HCT116 (cell line): ENCODE measurements around the gene CCDC197. TPM values are rescaled to one million over a fixed set of nuclear protein-coding genes. Genes with fewer than 3 reads are reported as not detected.

ENCODE experiments used
- ATAC-seq: fragments of 200-7000 bp; cut with Tn5 transposase; 2 replicates; pipeline ENCODE4 v1.9.1; 2020; ENCODE audit warnings: mild to moderate bottlenecking, moderate library complexity
- BruUV-seq: library from RNA; stranded (reverse); fragments of 400-500 nt; replicated peaks from 2 replicates; lab custom pipeline; 2021; lab: Mats Ljungman, UMichigan
- CTCF ChIA-PET: fragments of 300-600 bp; sonication (Branson Sonifier 250); formaldehyde crosslinking; loops from one replicate; lab custom pipeline; 2021; ENCODE audit warnings: antibody characterized with exemption; lab: Charles Lee
- POLR2A ChIA-PET: fragments of 300-600, 350-600 bp; sonication (Branson Sonifier 250); formaldehyde crosslinking; loops from one replicate; lab custom pipeline; 2021; ENCODE audit warnings: antibody characterized with exemption; lab: Charles Lee
- RAD21 ChIA-PET, 2 experiments: fragments of 300-600 bp; sonication (Branson Sonifier 250); formaldehyde crosslinking; loops; one replicate each; lab custom pipeline; 2023; ENCODE audit warnings: low total read pairs in 2 of 2; ENCODE audit not compliant: uncharacterized antibody in 2 of 2, unreplicated experiment in 2 of 2, low non-redundant PET in 1 of 2; lab: Charles Lee
- DNase-seq: peaks from one replicate; pipeline ENCODE4 v3.0.0-alpha.2; 2010; ENCODE audit warnings: low read depth, low spot score
- H2AFZ ChIP-seq: fragments of 200-600 bp; shearing (Covaris generic), sonication (generic); 2 replicates; pipeline ENCODE4 v1.6.1; 2017; ENCODE audit warnings: low read depth, mixed run types, mixed read lengths, antibody characterized with exemption, low read length; ENCODE audit not compliant: poor library complexity, severe bottlenecking
- H3K27ac ChIP-seq: 2 replicates; pipeline ENCODE4 v1.5.1; 2012; ENCODE audit warnings: low read depth, low read length
- H3K27me3 ChIP-seq: fragments of 200-600 bp; sonication (generic); 2 replicates; pipeline ENCODE4 v1.6.1; 2016; ENCODE audit warnings: mixed run types, low read length, mixed read lengths; ENCODE audit not compliant: insufficient read depth
- H3K36me3 ChIP-seq, 2 experiments: fragments of 200-500 bp in 1 of 2; fragments of 200-600 bp in 1 of 2; sonication (Bioruptor generic) in 1 of 2; sonication (generic) in 1 of 2; 2 replicates each; pipeline versions ENCODE4 v1.5.1 to v1.6.1; 2014 to 2016; ENCODE audit warnings: low read length in 2 of 2, inconsistent platforms in 1 of 2, mixed read lengths in 1 of 2, mixed run types in 1 of 2; ENCODE audit not compliant: insufficient read depth in 2 of 2, control insufficient read depth in 1 of 2
- H3K4me1 ChIP-seq, 2 experiments: fragments of 200-600 bp in 1 of 2; sonication (generic) in 1 of 2; 2 replicates each; pipeline versions ENCODE4 v1.5.1 to v1.6.1; 2012 to 2017; ENCODE audit warnings: low read length in 2 of 2, inconsistent platforms in 1 of 2, mild to moderate bottlenecking in 1 of 2, mixed read lengths in 1 of 2, mixed run types in 1 of 2, moderate library complexity in 1 of 2; ENCODE audit not compliant: insufficient read depth in 2 of 2, control insufficient read depth in 1 of 2
- H3K4me2 ChIP-seq: fragments of 200-600 bp; sonication (generic); 2 replicates; pipeline ENCODE4 v1.6.1; 2017; ENCODE audit warnings: mixed run types, low read length, mixed read lengths
- H3K4me3 ChIP-seq, 2 experiments: fragments of 200-600 bp in 1 of 2; sonication (generic) in 1 of 2; replicated peaks in 1 of 2; 2 replicates each; pipeline ENCODE4 v1.5.1; 2011 to 2016; ENCODE audit warnings: low read length in 2 of 2, control low read depth in 1 of 2, low read depth in 1 of 2, mild to moderate bottlenecking in 1 of 2, mixed read lengths in 1 of 2, mixed run types in 1 of 2
- H3K79me2 ChIP-seq: fragments of 200-600 bp; sonication (generic); 2 replicates; pipeline ENCODE4 v1.6.1; 2017; ENCODE audit warnings: mild to moderate bottlenecking, mixed run types, low read length, moderate library complexity, mixed read lengths; ENCODE audit not compliant: insufficient read depth
- H3K9ac ChIP-seq: fragments of 200-600 bp; sonication (generic); 2 replicates; pipeline ENCODE4 v1.6.1; 2016; ENCODE audit warnings: low read length, mixed read lengths
- H3K9me2 ChIP-seq: fragments of 200-600 bp; sonication (generic), shearing (Covaris generic); 2 replicates; pipeline ENCODE4 v1.6.1; 2017; ENCODE audit warnings: mixed run types, mild to moderate bottlenecking, moderate library complexity; ENCODE audit not compliant: insufficient read depth
- H3K9me3 ChIP-seq, 2 experiments: fragments of 200-500 bp in 1 of 2; fragments of 200-600 bp in 1 of 2; sonication (Bioruptor generic) in 1 of 2; sonication (generic) in 1 of 2; 2 replicates each; pipeline ENCODE4 v1.6.1; 2014 to 2017; ENCODE audit warnings: low read length in 2 of 2, mixed read lengths in 2 of 2, inconsistent platforms in 1 of 2, low read depth in 1 of 2, mild to moderate bottlenecking in 1 of 2, mixed run types in 1 of 2, moderate library complexity in 1 of 2; ENCODE audit not compliant: control insufficient read depth in 1 of 2, insufficient read depth in 1 of 2
- H4K20me1 ChIP-seq: fragments of 200-600 bp; sonication (generic), shearing (Covaris generic); 2 replicates; pipeline ENCODE4 v1.6.1; 2017; ENCODE audit warnings: mixed run types, mild to moderate bottlenecking, moderate library complexity; ENCODE audit not compliant: insufficient read depth
- CEBPB ChIP-seq: IDR thresholded peaks from 2 replicates; pipeline ENCODE4 v1.6.1; 2012; ENCODE audit warnings: low read depth
- JUND ChIP-seq: IDR thresholded peaks from 2 replicates; pipeline ENCODE4 v1.6.1; 2012
- RAD21 ChIP-seq: IDR thresholded peaks from 2 replicates; pipeline ENCODE4 v1.6.1; 2012; ENCODE audit warnings: low read depth, mild to moderate bottlenecking
- SP1 ChIP-seq: IDR thresholded peaks from 2 replicates; pipeline ENCODE4 v1.6.1; 2012; ENCODE audit warnings: low read depth
- SRF ChIP-seq: IDR thresholded peaks from 2 replicates; pipeline ENCODE4 v1.6.1; 2012; ENCODE audit warnings: low read depth
- YY1 ChIP-seq: IDR thresholded peaks from 2 replicates; pipeline ENCODE4 v1.6.1; 2011; ENCODE audit warnings: low read length, low read depth, moderate library complexity, mild to moderate bottlenecking; ENCODE audit not compliant: insufficient replicate concordance; ENCODE audit errors: extremely low read depth
- ZFX ChIP-seq: fragments of 450-650 bp; IDR thresholded peaks from 2 replicates; pipeline ENCODE4 v1.6.1; 2017
- ZNF274 ChIP-seq: fragments of 200-500 bp; sonication (Bioruptor generic); IDR thresholded peaks from 2 replicates; pipeline ENCODE4 v1.6.1; 2014; ENCODE audit warnings: mild to moderate bottlenecking, low read depth, low read length, inconsistent platforms
- intact Hi-C: fragments of 100-400 bp; cut with micrococcal nuclease; formaldehyde crosslinking; loops from 2 replicates; pipeline ENCODE4 v1.10.0; 2022
- total RNA-seq: library from RNA; stranded (reverse); gene quantifications from one replicate; pipeline ENCODE4 v1.2.1, GENCODE V29; 2021; ENCODE audit not compliant: unreplicated experiment
- TF ChIP-seq, protein P1 (sequence below): IDR thresholded peaks from 2 replicates; pipeline ENCODE4 v1.6.1; 2012; ENCODE audit warnings: low read depth

The CCDC197 gene
- total RNA-seq, 1 experiment from 2014 or later = not detected

DNA sequence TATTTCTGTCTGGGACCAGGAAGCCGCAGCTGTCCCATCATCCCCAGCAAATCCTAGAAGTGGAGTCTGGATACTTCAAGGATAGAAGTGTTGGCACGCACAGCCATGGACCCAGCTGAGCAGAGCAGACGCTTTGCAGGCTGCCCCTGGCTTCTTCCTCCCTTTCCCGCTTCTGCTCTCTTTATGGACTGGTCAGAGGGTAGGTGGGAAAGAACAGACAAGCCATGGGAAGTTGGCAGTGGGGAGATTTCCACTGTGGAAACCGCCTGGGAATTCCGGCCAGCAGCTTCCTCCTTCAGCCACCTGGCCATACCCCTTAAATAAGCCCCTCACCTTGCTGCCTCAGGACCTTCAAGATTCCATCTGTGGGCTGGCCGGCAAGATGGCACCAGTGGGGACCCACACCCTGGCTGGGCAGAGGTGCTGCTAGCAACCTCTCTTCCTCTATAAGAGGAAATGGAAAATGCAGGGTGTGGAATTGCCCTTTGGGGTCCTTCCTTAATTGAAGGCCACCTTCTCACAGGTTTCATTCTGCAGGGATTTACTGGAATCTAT lies 49.7 kb downstream of the CCDC197 start:
- no TSS peak for BruUV-seq

More for the DNA sequence above, 49.7 kb downstream of the CCDC197 start:
- TF ChIP-seq CEBPB (no peak), ZNF274 (no peak), SP1 (no peak), ZFX (no peak), SRF (no peak), RAD21 (no peak), YY1 (no peak), JUND (no peak)
- TF ChIP-seq, protein P1, sequence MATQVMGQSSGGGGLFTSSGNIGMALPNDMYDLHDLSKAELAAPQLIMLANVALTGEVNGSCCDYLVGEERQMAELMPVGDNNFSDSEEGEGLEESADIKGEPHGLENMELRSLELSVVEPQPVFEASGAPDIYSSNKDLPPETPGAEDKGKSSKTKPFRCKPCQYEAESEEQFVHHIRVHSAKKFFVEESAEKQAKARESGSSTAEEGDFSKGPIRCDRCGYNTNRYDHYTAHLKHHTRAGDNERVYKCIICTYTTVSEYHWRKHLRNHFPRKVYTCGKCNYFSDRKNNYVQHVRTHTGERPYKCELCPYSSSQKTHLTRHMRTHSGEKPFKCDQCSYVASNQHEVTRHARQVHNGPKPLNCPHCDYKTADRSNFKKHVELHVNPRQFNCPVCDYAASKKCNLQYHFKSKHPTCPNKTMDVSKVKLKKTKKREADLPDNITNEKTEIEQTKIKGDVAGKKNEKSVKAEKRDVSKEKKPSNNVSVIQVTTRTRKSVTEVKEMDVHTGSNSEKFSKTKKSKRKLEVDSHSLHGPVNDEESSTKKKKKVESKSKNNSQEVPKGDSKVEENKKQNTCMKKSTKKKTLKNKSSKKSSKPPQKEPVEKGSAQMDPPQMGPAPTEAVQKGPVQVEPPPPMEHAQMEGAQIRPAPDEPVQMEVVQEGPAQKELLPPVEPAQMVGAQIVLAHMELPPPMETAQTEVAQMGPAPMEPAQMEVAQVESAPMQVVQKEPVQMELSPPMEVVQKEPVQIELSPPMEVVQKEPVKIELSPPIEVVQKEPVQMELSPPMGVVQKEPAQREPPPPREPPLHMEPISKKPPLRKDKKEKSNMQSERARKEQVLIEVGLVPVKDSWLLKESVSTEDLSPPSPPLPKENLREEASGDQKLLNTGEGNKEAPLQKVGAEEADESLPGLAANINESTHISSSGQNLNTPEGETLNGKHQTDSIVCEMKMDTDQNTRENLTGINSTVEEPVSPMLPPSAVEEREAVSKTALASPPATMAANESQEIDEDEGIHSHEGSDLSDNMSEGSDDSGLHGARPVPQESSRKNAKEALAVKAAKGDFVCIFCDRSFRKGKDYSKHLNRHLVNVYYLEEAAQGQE = no peak
- TF ChIP-seq, all 23 proteins: peak for 0
- Histone ChIP-seq H3K4me1 (no peaks in the 10 kb centered on the region), H3K9me2 (no peaks in the 10 kb centered on the region), H3K27ac (no peak overlapping the region), H3K79me2 (no peaks in the 10 kb centered on the region; the same call in 1 of the 2 replicates), H4K20me1 (no peaks in the 10 kb centered on the region), H3K9ac (no peak overlapping the region), H3K27me3 (no peaks in the 10 kb centered on the region), H3K4me2 (no peak overlapping the region), H3K36me3 (peaks cover 24 to 40% of the 10 kb centered on the region in 2 experiments; a peak in 3 of 4 replicates), H3K4me3 (no peak overlapping the region), H3K9me3 (no peaks in the 10 kb centered on the region), H2AFZ (no peak overlapping the region)
- ChIA-PET RAD21 (no interaction called here), POLR2A (no interaction called here), CTCF (no interaction called here)
- intact Hi-C loops = no loop called here
- DNase-seq (no peak), ATAC-seq (no peak)
